NCI-H2107 treated with DMSO at 0.1 percent for 48 hours (cell line): ENCODE data around the gene FRMPD1.

Source experiments
- DNase-seq: peaks from one replicate; lab custom pipeline; 2025; ENCODE audit not compliant: unreplicated experiment; lab: John Stamatoyannopoulos, UW

The FRMPD1 gene

DNA sequence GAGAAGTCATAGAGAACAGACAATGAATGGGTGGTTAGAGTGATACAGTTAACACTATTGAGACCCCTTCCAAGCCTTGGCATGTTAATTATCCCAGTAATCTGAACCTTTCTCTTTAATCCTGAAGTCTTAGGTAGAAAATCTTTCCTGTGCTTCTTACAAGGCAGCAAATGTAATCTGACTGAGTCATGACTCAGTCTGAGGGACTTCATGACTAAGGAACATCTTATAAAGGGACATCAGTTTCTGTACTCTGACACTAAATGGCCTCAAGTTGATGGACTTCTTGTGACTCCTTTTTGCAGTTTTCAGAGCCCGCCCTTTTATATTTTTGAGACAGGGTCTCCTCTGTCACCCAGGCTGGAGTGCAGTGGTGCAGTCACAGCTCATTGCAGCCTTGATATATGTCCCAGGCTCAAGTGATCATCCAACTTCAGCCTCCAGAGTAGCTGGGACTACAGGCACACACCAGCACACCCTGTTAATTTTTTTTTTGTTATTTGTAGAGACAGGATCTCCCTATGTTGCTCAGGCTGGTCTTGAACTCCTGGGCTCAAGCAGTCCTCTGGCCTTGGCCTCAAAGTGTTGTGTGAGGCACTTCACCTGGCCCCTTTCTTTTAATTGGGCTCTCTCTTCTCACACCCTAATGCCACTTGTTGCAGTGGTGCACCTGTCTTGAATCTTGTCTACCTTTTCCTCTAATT is 124.6 kb downstream of the FRMPD1 start:
- DNase-seq = no peak

DNA sequence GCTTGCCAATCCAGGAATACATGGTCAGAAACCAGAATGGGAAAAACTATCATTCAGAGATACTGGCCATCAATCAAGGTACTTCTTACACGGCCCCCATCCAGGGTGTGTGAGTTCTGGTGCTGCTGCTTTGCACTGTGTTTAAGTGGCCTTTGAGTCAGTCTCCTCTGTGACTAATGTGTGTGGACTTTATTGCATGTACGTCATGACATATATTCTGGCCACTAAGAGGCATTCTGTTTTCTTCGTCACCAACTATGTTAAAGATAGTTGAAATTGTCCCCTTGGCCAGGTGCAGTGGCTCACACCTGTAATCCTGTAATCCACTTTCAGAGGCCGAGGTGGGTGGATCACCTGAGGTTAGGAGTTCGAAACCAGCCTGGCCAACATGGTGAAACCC is 125.6 kb downstream of the FRMPD1 start:
- no peak for DNase-seq

DNA sequence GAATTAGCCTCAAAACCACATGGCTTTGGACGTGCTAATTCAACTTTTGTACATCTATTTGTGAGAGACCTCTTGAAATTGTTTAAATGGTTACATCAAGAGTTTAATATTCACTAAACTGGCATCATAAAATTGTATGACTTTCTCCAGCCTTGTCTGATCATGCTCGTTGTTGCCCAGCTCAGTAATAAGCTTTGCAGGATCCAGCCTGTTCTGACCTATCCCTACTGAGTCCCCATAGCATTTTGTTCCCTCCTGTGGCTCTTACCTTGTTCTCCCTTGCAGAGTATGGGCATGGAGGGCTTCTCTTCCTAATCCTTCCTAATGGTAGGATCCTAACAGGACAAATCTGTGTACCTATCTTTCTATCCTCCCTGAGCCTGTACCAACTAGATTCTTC is 127.8 kb downstream of the FRMPD1 start:
- DNase-seq = no peak

DNA sequence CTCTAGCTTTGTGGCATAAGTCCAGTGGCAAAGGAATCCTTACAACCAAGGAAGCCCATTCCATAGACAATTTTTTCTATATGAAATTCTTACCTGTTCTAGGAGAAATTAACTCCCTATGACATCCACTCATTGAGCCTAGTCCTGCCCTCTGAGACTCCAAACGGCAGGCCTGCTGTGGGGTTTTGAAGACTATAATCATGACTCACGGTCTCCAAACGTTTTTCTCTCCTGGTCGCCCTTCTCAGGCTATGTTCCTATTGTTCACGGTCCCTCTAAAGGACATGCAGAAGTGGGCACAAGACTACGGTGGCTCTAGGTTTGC is 133.5 kb downstream of the FRMPD1 start:
- DNase-seq = no peak

DNA sequence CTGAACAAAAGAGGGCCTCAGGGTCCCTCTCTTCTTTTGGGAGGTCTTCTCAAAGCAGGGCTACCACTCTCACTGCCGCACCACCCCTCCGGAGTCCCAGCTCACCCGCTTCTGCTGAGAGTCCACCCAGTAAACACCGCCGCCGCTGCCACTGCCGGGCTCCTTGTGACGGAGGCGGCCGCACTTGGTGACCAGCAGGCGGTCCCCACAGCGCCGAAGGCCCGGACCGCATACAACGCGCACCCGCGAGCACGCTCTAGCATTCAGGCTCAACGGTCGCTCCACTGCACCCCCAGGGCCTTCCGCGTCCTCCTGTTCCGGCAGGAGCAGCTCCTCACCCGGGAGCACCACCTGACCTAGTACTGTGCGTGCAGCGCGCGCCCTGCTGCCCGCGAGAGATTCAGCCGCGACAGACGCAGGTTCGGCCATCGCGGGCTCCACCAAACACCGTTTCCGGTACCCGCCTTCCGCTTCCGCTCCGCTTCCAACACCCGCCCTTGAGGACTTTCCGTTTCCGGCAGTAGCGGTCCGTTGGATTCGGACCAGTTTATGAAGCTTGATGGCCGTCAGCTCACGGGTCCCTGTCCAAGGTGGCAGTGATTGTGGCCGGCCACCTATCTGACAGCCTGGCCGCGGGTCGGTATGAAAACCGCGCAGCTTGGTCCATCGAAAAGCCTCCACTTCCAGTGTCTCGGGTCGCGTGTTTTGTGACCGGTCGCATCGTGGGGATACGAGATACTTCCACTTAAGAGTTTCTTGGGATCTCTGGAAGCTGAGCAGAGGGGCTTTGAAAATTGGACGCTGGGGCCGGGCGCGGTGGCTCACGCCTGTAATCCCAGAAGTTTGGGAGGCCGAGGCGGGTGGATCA is 134.1 kb downstream of the FRMPD1 start, which contains the start of gene EXOSC3:
Gene EXOSC3 (minus strand): TSS at position 449 of the 868 bp plus-strand sequence. CDS start 20 bp downstream, at position 429.
- DNase-seq = peak; percentile 88

DNA sequence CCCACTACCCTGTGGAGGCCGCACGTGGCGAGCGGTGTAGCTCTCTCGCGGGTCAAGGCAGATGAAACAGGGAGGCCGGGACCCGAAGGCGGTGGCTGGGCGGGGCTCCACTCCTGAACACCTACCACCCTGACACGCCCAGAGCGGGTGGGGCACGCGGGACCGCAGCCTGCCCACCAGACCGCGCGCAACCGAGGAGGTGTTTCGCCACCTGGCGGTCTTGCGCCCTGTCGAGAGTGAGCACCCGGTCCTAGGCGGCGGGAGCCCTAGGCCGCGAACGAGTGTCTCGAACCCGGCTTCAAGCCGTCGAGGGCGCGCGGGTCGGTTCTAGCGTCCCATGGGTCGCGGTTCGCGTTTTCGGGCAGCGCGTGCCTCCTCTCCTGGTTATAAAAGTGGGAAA is 136.3 kb downstream of the FRMPD1 start:
- DNase-seq = no peak

DNA sequence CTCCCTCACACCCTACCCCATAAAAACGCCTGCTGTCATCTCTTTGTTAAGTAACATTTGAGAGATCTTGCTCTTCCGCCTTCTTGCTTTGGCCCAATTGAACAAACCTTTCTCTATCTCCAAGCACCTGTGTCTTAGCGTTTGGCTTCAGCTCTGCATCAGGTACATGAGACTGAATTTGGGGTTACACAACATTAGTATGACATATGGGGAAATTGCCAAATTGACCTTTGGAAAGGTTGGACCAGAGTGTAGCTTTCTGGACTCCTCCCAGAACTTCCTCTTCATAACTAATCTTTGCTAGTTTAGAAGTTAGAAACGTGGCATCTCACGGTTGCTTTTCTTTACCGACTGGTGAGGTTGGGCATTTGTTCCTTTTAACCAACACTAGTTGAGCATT is 137.6 kb downstream of the FRMPD1 start:
- DNase-seq = no peak

DNA sequence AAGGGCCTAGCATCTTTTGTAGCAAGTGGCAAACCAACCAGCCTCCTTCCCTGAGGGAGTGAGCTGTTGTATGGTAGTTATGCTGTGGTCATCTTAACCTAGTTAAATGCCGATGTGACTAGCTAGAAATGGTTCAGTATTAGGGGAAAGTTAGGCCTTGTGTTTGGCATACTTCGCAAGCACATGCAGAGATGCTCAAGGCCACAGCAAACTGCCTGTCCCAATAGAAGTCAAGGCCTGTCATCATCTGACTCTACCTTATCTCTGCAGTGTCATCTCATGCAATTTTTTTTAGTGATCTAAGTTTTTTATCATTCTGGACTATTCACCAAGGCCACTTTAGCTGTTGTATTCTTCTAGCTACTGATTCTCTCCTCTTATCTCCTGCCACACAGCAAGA is 139.3 kb downstream of the FRMPD1 start:
- no peak for DNase-seq

DNA sequence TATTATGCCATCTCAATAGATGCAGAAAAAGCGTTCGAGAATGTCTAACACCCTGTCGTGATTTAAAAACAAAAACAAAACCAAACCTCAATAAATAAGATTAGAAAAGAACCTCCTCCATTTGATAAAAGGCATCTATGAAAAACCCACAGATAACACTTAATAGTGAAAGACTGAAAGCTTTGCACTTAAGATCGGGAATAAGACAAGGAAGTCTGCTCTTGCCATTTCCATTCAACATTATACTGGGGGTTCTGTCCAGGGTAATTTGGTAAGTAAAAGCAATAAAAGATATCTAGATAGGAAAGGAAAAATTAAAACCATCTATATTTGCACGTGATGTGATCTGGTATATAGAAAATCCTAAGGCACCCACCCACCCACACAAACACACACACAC is 141.4 kb downstream of the FRMPD1 start:
- no peak for DNase-seq

DNA sequence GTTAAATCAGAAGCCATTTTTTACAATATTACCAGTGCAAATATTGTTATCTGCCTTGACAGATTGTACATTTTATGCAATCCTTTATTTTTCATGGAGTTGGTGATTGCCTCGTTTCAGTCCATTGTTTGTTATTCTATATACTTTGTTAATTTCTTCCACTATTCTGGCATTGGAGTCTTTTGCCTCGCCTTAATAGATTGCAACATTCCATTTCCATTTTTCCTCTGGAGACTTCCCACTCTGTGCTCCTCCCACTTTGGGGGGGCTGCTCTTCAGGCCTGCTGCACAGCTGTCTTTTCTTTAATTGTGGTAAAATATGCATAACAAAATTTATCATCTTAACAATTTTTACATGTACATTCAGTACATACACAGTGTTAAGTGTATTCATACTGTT is 145.5 kb downstream of the FRMPD1 start:
- DNase-seq = no peak
